GM12891 (cell line): ENCODE measurements around the gene CTXND1.

ENCODE experiments used
- POLR2A ChIP-seq: IDR thresholded peaks from 2 replicates; pipeline ENCODE4 v1.6.1; 2011; ENCODE audit warnings: low read depth, low read length, control low read depth
- SPI1 ChIP-seq: IDR thresholded peaks from 2 replicates; pipeline ENCODE4 v1.6.1; 2011; ENCODE audit warnings: low read depth, low read length, control low read depth

GRCh38 chr15:80241508-80241907 lies 10.5 kb downstream of the CTXND1 start:
- TF ChIP-seq POLR2A (no peak), SPI1 (no peak)
